Adrenal gland (tissue), 12 donors: Measurements from ENCODE around the gene ROR1. TPM values are rescaled to one million over a fixed set of nuclear protein-coding genes. Genes with fewer than 3 reads are reported as not detected.

Source experiments
- DNase-seq, 7 donors: peaks; one replicate each; pipeline ENCODE4 v3.0.0-alpha.2; 2019 to 2020
- H3K27ac ChIP-seq, 5 donors: fragments of 200-600 bp; sonication (generic) in 4 of 5; 1 replicate in 3 of 5; 2 replicates in 2 of 5; pipeline versions ENCODE4 v1.5.1 to v1.8.0; 2016 to 2020; ENCODE audit warnings: mild to moderate bottlenecking in 1 of 5
- H3K27me3 ChIP-seq: fragments of 200-600 bp; 2 replicates; pipeline ENCODE4 v1.8.0; 2021
- H3K36me3 ChIP-seq, 2 donors: fragments of 200-600 bp; replicated peaks in 1 of 2; 1 replicate in 1 of 2; 2 replicates in 1 of 2; pipeline versions ENCODE4 v1.5.1 to v1.8.0; 2018 to 2022
- H3K4me1 ChIP-seq, 2 donors: fragments of 200-600 bp; replicated peaks in 1 of 2; 1 replicate in 1 of 2; 2 replicates in 1 of 2; pipeline versions ENCODE4 v1.5.1 to v1.8.0; 2018 to 2021
- H3K4me3 ChIP-seq, 4 donors: fragments of 200-600 bp; sonication (generic) in 3 of 4; one replicate each; pipeline ENCODE4 v1.5.1; 2016 to 2018
- H3K9me3 ChIP-seq, 3 donors: fragments of 200-600 bp; sonication (generic) in 1 of 3; replicated peaks in 1 of 3; 1 replicate in 2 of 3; 2 replicates in 1 of 3; pipeline versions ENCODE4 v1.5.1 to v1.8.0; 2016 to 2021
- POLR2A ChIP-seq, 2 donors: fragments of 450-650 bp; IDR thresholded peaks; one replicate each; pipeline ENCODE4 v1.6.1; 2017; ENCODE audit warnings: antibody characterized with exemption in 2 of 2, mild to moderate bottlenecking in 2 of 2, moderate library complexity in 1 of 2
- WGBS, 4 donors: extraction: QIAGEN DNeasy Blood & Tissue Kit in 2 of 4; methylation state at CpG; one replicate each; pipeline versions ENCODE4 v1.1.5 to v1.1.7; 2013 to 2017; 5-methylcytosine and 5-hydroxymethylcytosine counted together
- intact Hi-C, 2 donors: fragments of 100-400 bp; cut with DNase I; formaldehyde crosslinking; loops; one replicate each; pipeline versions ENCODE4 v1.14.1 to v1.15.0; 2022 to 2023
- polyA plus RNA-seq, 3 donors: library from polyadenylated mRNA; stranded (reverse); fragments of 200-250 nt in 2 of 3; fragments of 350-450 nt in 1 of 3; fragmentation: Illumina TruSeq in 1 of 3; extraction: RNeasy Lipid Tissue Mini Kit (QIAGEN cat#74804) in 1 of 3; gene quantifications; one replicate each; pipeline ENCODE4 v1.2.3, GENCODE V29; 2013 to 2014
- total RNA-seq, 9 donors: library from RNA; depleted of rRNA in 4 of 9; stranded (reverse); fragments of >200 nt in 4 of 9; fragments of 120-200 nt in 1 of 9; fragmentation: NEBNext Ultra II Directional in 1 of 9; extraction: Animal tissue kit (Norgen Biotek cat#: 25700) in 1 of 9; gene quantifications; one replicate each; pipeline versions ENCODE4 v1.1.0 to v1.2.4, GENCODE V29; 2013 to 2023
- TF ChIP-seq, protein P1 (sequence below), 6 experiments: fragments of 450-650 bp in 4 of 6; fragments of 200-600 bp in 2 of 6; sonication (generic) in 1 of 6; IDR thresholded peaks; 1 replicate in 5 of 6; 2 replicates in 1 of 6; pipeline versions ENCODE4 v1.5.1 to v1.8.0; 2016 to 2021; ENCODE audit warnings: antibody characterized with exemption in 6 of 6, mild to moderate bottlenecking in 2 of 6, moderate library complexity in 1 of 6
- donor health status: healthy with polysubstance abuse.
- donor health status: Bipolar disorder and iron deficiency.
- donor health status: DM: yes; HTN: yes; CAD: no.
- donor health status: DM: no; HTN: no; CAD: no.
- donor health status: DM: no; HTN: no; CAD: no.
- donor health status: DM: yes; HTN: yes; CAD: no.

Gene ROR1
- total and polyA plus RNA-seq, 12 donors: 0.54 to 4.6 (median 2.6) TPM

DNA sequence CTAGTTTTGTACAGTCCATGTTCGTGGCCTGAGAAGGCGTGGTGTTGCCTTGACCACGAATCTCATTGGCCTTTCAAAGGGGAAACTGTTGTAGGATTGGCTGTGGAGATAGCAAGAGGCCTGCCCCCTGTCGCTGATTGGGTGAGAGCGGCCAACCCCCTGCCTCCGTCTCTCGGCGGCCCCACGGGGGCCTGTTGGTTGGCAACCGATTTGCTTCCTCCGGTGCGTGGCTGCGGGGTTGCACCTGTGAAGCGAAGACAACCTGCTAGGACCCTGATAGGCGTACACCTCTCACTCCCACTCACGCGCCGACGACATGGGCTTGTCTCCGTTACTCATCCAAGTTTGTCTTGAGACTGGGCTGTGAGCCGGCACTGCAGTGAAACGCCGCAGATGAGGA, 429.6 kb downstream of the ROR1 start, which contains the start of gene UBE2U:
UBE2U (plus strand) TSS at position 204 of the 400 bp plus-strand sequence. CDS start 428 bp downstream, outside the sequence.
- H3K27ac ChIP-seq: no peak within 1 kb of the TSS
- H3K9me3 ChIP-seq: no peaks in the 10 kb centered on the region
- intact Hi-C loops: no loop called here
- H3K4me3 ChIP-seq: no peak within 1 kb of the TSS
- TF ChIP-seq, protein P1, sequence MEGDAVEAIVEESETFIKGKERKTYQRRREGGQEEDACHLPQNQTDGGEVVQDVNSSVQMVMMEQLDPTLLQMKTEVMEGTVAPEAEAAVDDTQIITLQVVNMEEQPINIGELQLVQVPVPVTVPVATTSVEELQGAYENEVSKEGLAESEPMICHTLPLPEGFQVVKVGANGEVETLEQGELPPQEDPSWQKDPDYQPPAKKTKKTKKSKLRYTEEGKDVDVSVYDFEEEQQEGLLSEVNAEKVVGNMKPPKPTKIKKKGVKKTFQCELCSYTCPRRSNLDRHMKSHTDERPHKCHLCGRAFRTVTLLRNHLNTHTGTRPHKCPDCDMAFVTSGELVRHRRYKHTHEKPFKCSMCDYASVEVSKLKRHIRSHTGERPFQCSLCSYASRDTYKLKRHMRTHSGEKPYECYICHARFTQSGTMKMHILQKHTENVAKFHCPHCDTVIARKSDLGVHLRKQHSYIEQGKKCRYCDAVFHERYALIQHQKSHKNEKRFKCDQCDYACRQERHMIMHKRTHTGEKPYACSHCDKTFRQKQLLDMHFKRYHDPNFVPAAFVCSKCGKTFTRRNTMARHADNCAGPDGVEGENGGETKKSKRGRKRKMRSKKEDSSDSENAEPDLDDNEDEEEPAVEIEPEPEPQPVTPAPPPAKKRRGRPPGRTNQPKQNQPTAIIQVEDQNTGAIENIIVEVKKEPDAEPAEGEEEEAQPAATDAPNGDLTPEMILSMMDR (IDR thresholded peaks at IDR 0.05): no peak
- no peak for TF ChIP-seq POLR2A (IDR thresholded peaks at IDR 0.05)
- H3K27me3 ChIP-seq: no peaks in the 10 kb centered on the region
- no peaks in the 10 kb centered on the region for H3K4me1 ChIP-seq
- WGBS, 4 donors: 93 to 96% (median 95%) methylated on average over 23 of the region's 23 CpGs
- no peaks in the 10 kb centered on the region for H3K36me3 ChIP-seq
- no peak for DNase-seq

DNA sequence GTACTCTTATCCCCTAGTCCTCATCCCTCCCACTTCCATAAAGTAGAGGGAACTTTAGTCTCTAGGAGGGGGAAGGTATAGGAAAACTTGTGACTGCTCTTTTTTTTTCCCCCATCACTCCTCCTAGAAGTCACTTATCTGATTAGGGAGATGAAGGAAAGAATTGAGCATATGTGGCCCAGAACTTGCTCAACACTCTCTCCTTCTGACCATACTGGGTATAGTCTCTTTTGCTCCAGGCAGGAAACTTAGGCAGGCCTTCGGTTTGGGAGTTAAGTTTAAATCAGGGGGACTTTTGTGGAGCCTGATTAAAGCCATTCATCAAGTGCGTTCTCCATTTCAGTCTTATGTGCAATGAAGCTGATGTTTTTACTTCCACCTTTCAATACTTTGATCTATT, 435.4 kb downstream of the ROR1 start:
- WGBS, 4 donors: 69 to 78% (median 73%) methylated on average over 2 of the region's 2 CpGs
- Histone ChIP-seq H3K27me3 (no peaks in the 10 kb centered on the region), H3K4me3 (no peak overlapping the region), H3K9me3 (no peaks in the 10 kb centered on the region), H3K36me3 (no peaks in the 10 kb centered on the region), H3K27ac (no peak overlapping the region), H3K4me1 (no peaks in the 10 kb centered on the region)
- DNase-seq: no peak
- TF ChIP-seq POLR2A (IDR thresholded peaks at IDR 0.05): no peak
- TF ChIP-seq, protein P1 (IDR thresholded peaks at IDR 0.05): no peak
- intact Hi-C loops: no loop called here

DNA sequence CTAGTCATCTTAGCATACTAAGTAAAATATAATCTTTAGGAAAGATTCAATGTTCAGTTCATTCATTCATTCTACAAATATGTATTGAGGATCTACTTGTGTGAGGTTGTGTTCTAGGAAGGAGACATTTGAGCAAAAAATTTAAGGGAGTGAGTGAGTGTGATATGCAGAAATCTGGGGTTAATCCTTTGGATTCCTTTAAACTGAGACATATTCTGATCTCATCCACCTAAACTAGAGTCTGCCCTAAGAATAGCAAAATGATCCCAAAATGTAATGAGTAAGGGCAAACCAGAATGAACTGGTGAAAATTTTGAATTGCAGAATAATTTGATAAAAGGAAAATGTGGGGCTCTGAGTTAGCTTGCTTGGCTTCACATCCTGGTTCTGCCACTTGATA, 438.2 kb downstream of the ROR1 start:
- intact Hi-C loops: no loop called here
- H3K27ac ChIP-seq: no peak overlapping the region
- H3K27me3 ChIP-seq: no peaks in the 10 kb centered on the region
- no peaks in the 10 kb centered on the region for H3K9me3 ChIP-seq
- TF ChIP-seq, protein P1 (IDR thresholded peaks at IDR 0.05): no peak
- TF ChIP-seq POLR2A (IDR thresholded peaks at IDR 0.05): no peak
- no peaks in the 10 kb centered on the region for H3K4me1 ChIP-seq
- DNase-seq: no peak
- no peak overlapping the region for H3K4me3 ChIP-seq
- H3K36me3 ChIP-seq: no peaks in the 10 kb centered on the region

DNA sequence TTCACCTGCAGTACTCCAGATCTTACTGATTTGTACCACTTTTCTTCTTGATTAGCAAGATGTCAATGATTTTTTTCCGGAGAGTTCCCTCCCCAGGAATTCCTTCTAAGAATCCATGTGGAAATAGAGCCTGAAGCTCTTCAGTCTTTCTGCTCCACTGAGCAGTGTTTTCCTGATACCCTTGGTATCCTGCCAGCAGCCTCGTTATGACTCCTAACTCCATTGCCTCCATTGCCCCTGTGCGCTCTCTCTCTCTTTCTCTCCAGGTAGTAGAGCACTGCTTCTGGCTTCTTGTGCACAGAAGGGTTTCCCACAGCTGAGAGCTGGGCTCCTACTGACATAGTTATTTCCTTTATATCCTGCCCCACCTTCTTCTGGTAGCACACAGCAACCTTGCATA, 441.8 kb downstream of the ROR1 start:
- intact Hi-C loops: no loop called here
- 82 to 87% (median 86%) methylated on average over 3 of the region's 3 CpGs for WGBS, 4 donors

More for the DNA sequence above, 441.8 kb downstream of the ROR1 start:
- H3K9me3 ChIP-seq: no peaks in the 10 kb centered on the region
- DNase-seq: no peak
- no peaks in the 10 kb centered on the region for H3K36me3 ChIP-seq
- H3K4me3 ChIP-seq: no peak overlapping the region
- no peaks in the 10 kb centered on the region for H3K27me3 ChIP-seq
- H3K4me1 ChIP-seq: no peaks in the 10 kb centered on the region
- no peak for TF ChIP-seq POLR2A (IDR thresholded peaks at IDR 0.05)
- TF ChIP-seq, protein P1 (IDR thresholded peaks at IDR 0.05): no peak
- H3K27ac ChIP-seq: no peak overlapping the region
